ENCODE data around the gene SLC5A4. TPM values are rescaled to one million over a fixed set of nuclear protein-coding genes. Genes with fewer than 3 reads are reported as not detected.
A peak's percentile ranks its signal among the peaks of the same experiment; 100 is the strongest.
"Not testable (repeated sequence)": the region's sequence is repeated elsewhere in the genome, so short reads cannot be mapped to it uniquely, and the experiment has no call there.

The SLC5A4 gene
- total RNA-seq (2012; rRNA removed) (under 0.01 and 0.18 TPM in 2 replicates), polyA plus RNA-seq (2012; rRNA removed) (0.10 TPM in 1 of 2 replicates, not detected in the other), Bru-seq, nascent RNA (not detected), BruChase-seq, experiment 1, labeled RNA remaining after a 6-hour chase (not detected), BruChase-seq, experiment 2, labeled RNA remaining after a 2-hour chase (percentile 3 among the genes with signal in this experiment)
- polyA plus RNA-seq (2012; cell fraction: cytosol; rRNA removed), result 0.02 TPM in 1 of 2 replicates, not detected in the other
- 0.17 and 0.24 TPM in 2 replicates for polyA plus RNA-seq (2012; cell fraction: nucleus; rRNA removed; ENCODE audit: low replicate concordance)
- long read RNA-seq, result 0 reads

- no peak within 1 kb of the TSS for H4K5ac ChIP-seq (ENCODE audit: low read depth, low read length)
- H2AK9ac ChIP-seq (replicated peaks; ENCODE audit: low read depth, low read length, poor library complexity), result no peak within 1 kb of the TSS
- DNase-seq (no peak), ATAC-seq (ENCODE audit: low read depth) (no peak)
- no peak within 1 kb of the TSS for H2BK5ac ChIP-seq (ENCODE audit: low read depth, low read length, poor library complexity, severe bottlenecking)
- H2BK15ac ChIP-seq (ENCODE audit: low read depth, low read length), result no peak within 1 kb of the TSS
- H3K4ac ChIP-seq (ENCODE audit: low read depth, low read length), result no peak within 1 kb of the TSS
- no peak within 1 kb of the TSS for H4K8ac ChIP-seq (ENCODE audit: low read depth in 2 of 2, low read length in 2 of 2)
- no peak within 1 kb of the TSS for H2AFZ ChIP-seq (replicated peaks; ENCODE audit: low read length, poor library complexity)
- H3K56ac ChIP-seq (ENCODE audit: extremely low read depth, insufficient read depth, low read length), result no peak within 1 kb of the TSS
- intact Hi-C loops (cut with micrococcal nuclease) (no loop called here), dilution Hi-C loops (cut with HindIII; ENCODE audit: low sequenced_read_pairs, unreplicated experiment) (no loop called here), in situ Hi-C loops (cut with MboI; ENCODE audit: low sequenced_read_pairs) (no loop called here)
- no peak within 1 kb of the TSS for H2BK120ac ChIP-seq (ENCODE audit: low read depth, low read length)
- H3K4me1 ChIP-seq (ENCODE audit: control insufficient read depth, insufficient read depth, low read length), result no peaks in the 10 kb centered on the region
- no peak within 1 kb of the TSS for H4K91ac ChIP-seq (ENCODE audit: insufficient read depth, low read depth, low read length)
- no peak within 1 kb of the TSS for H3K18ac ChIP-seq (ENCODE audit: low read depth, low read length)
- no TSS peak for BruUV-seq (replicated peaks)
- no peaks in the 10 kb centered on the region for H3K27me3 ChIP-seq (ENCODE audit: control insufficient read depth, insufficient read depth, low read length)
- CTCF ChIA-PET, result no interaction called here
- no peaks in the 10 kb centered on the region for H3K79me1 ChIP-seq (ENCODE audit: low read depth in 1 of 2, low read length in 2 of 2)
- H3K4me3 ChIP-seq (ENCODE audit: insufficient read depth, low read depth, low read length), result no peak within 1 kb of the TSS
- no peak within 1 kb of the TSS for H2AK5ac ChIP-seq (ENCODE audit: low read depth, low read length)
- POLR2A ChIA-PET (ENCODE audit: unreplicated experiment), result no interaction called here
- no peak within 1 kb of the TSS for H3K23ac ChIP-seq (ENCODE audit: low read depth, low read length)
- H3K27ac ChIP-seq (ENCODE audit: insufficient read depth, low read length), result no peak within 1 kb of the TSS
- H4K20me1 ChIP-seq (ENCODE audit: insufficient read depth, low read length), result no peaks in the 10 kb centered on the region
- H3K9me3 ChIP-seq (ENCODE audit: control insufficient read depth, insufficient read depth, low read length), result no peaks in the 10 kb centered on the region
- TF ChIP-seq RAD21 (IDR thresholded peaks at IDR 0.05; ENCODE audit: low read length) (no peak), MAZ (IDR thresholded peaks at IDR 0.05; ENCODE audit: borderline replicate concordance, low read depth, low read length) (no peak), POLR2A (IDR thresholded peaks at IDR 0.05; ENCODE audit: low read depth, low read length) (no peak), USF2 (IDR thresholded peaks at IDR 0.05; ENCODE audit: low read depth, low read length) (no peak), SMC3 (IDR thresholded peaks at IDR 0.05; ENCODE audit: low read depth, low read length) (no peak), RFX5 (IDR thresholded peaks at IDR 0.05; ENCODE audit: low read depth, low read length) (no peak)
- no peak within 1 kb of the TSS for H3K9ac ChIP-seq (ENCODE audit: low read depth, low read length)
- H3K9me1 ChIP-seq (ENCODE audit: insufficient read depth, low read length), result no peaks in the 10 kb centered on the region; the same call in 1 of the 2 replicates
- H3K36me3 ChIP-seq (ENCODE audit: control insufficient read depth, insufficient read depth, low read length), result no peaks in the 10 kb centered on the region
- no peak within 1 kb of the TSS for H3K4me2 ChIP-seq (ENCODE audit: low read depth, low read length)
- no peak within 1 kb of the TSS for H2BK20ac ChIP-seq (ENCODE audit: low read depth, low read length)
- WGBS, 2 experiments (ENCODE audit: extremely low coverage in 2 of 2, insufficient read length in 1 of 2), result no CpG with 5 or more reads among the region's 5 CpGs
- H3K14ac ChIP-seq (replicated peaks; ENCODE audit: low read depth, low read length), result no peak within 1 kb of the TSS
Measured at GRCh38 chr22:32255217-32255616, at the start of gene SLC5A4. SLC5A4 (minus strand) TSS chr22:32255347; CDS start chr22:32255329, 18 bp downstream.

DNA sequence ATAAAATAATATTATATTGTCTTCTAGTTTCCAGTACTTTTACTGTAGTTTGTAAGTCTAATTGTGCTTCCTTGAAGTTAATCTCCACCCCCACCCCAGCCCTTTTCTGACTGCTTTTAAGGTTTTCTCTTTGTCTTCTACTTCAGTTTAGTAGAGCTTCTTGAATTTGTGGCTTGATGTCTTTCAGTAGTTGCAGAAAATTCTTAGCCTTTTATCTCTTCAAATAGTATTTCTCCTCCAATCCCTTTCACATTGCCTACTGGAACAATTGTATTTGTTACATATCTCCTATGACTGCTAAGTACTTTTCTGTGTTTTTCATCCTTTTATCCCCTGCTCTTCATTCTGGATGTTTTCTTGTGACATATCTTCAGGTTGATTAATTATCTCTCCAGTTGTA, 38.8 kb upstream of the SLC5A4 start:
- H3K4me2 ChIP-seq (ENCODE audit: low read depth, low read length); H3K9me3 ChIP-seq (ENCODE audit: control insufficient read depth, insufficient read depth, low read length); H2BK15ac ChIP-seq (ENCODE audit: low read depth, low read length); H2BK5ac ChIP-seq (ENCODE audit: low read depth, low read length, poor library complexity, severe bottlenecking); H3K4me3 ChIP-seq (ENCODE audit: insufficient read depth, low read depth, low read length); H3K4ac ChIP-seq (ENCODE audit: low read depth, low read length); H3K27ac ChIP-seq (ENCODE audit: insufficient read depth, low read length); H4K5ac ChIP-seq (ENCODE audit: low read depth, low read length); H3K9ac ChIP-seq (ENCODE audit: low read depth, low read length); H2AK5ac ChIP-seq (ENCODE audit: low read depth, low read length); H3K14ac ChIP-seq (replicated peaks; ENCODE audit: low read depth, low read length); DNase-seq; H3K9me1 ChIP-seq (ENCODE audit: insufficient read depth, low read length); H3K18ac ChIP-seq (ENCODE audit: low read depth, low read length); H2BK20ac ChIP-seq (ENCODE audit: low read depth, low read length); H3K36me3 ChIP-seq (ENCODE audit: control insufficient read depth, insufficient read depth, low read length); H4K8ac ChIP-seq (ENCODE audit: low read depth in 2 of 2, low read length in 2 of 2); BruUV-seq (replicated peaks); H2AK9ac ChIP-seq (replicated peaks; ENCODE audit: low read depth, low read length, poor library complexity); H3K4me1 ChIP-seq (ENCODE audit: control insufficient read depth, insufficient read depth, low read length); H3K23ac ChIP-seq (ENCODE audit: low read depth, low read length); H3K56ac ChIP-seq (ENCODE audit: extremely low read depth, insufficient read depth, low read length); in situ Hi-C loops (cut with MboI; ENCODE audit: low sequenced_read_pairs); POLR2A ChIA-PET (ENCODE audit: unreplicated experiment); H4K20me1 ChIP-seq (ENCODE audit: insufficient read depth, low read length); H4K91ac ChIP-seq (ENCODE audit: insufficient read depth, low read depth, low read length); H3K79me1 ChIP-seq (ENCODE audit: low read depth in 1 of 2, low read length in 2 of 2); H3K27me3 ChIP-seq (ENCODE audit: control insufficient read depth, insufficient read depth, low read length); dilution Hi-C loops (cut with HindIII; ENCODE audit: low sequenced_read_pairs, unreplicated experiment); ATAC-seq (ENCODE audit: low read depth); H2AFZ ChIP-seq (replicated peaks; ENCODE audit: low read length, poor library complexity); intact Hi-C loops (cut with micrococcal nuclease); H2BK120ac ChIP-seq (ENCODE audit: low read depth, low read length): not testable (repeated sequence)
- CTCF ChIA-PET, result interaction anchor here (0.6 kb wide), 1 partner anchor 28 kb away, joined by 3 read pairs; no protein-coding TSS in a partner anchor

All from IMR-90 (cell line).